Right lobe of liver (tissue), 4 donors: Measurements from ENCODE around the gene WFIKKN2.

Source experiments
- POLR2A ChIP-seq: fragments of 450-650 bp; IDR thresholded peaks from one replicate; pipeline ENCODE4 v1.6.1; 2017; ENCODE audit warnings: antibody characterized with exemption, mild to moderate bottlenecking
- TF ChIP-seq, protein P1 (sequence below), 4 donors: fragments of 200-600 bp in 3 of 4; fragments of 450-650 bp in 1 of 4; IDR thresholded peaks; one replicate each; pipeline versions ENCODE4 v1.5.1 to v1.8.0; 2016 to 2022; ENCODE audit warnings: antibody characterized with exemption in 4 of 4, mild to moderate bottlenecking in 2 of 4
- donor health status: DM: no; HTN: no; CAD: no.
- donor health status: DM: no; HTN: no; CAD: no.
- donor health status: DM: no; HTN: yes; CAD: no.

DNA sequence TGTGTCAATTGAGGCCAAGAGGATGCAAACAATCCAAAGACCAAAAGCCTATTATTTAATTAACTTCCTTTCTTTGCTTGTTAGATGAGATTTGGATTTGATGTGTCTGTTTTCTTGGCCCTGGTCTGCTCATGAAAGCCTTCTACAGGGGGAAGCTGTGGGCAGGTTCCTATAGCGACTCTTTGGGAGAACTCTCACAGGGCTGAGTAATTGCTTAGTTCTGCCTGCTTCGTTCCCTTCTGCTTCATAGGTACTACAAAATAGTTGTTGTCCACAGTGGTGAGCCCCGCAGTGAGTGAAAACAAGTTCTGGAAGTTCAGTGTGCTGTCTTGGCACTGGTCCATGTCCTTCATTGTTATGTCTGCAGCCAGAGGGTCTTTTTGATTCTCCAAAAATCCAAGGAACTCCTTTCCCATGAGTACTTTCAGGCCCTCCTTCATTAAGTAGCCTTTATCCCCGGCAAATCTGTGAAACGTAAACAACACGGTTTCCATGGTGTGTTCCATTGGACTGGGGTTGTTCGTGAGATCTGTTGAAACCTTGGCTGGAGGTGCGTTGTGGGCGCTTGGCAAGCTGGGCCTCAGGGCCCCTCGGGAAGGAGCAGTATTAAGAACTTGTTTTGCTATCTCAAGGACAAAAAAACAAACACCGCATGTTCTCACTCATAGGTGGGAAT is 38.1 kb upstream of the WFIKKN2 start:
- TF ChIP-seq, protein P1, sequence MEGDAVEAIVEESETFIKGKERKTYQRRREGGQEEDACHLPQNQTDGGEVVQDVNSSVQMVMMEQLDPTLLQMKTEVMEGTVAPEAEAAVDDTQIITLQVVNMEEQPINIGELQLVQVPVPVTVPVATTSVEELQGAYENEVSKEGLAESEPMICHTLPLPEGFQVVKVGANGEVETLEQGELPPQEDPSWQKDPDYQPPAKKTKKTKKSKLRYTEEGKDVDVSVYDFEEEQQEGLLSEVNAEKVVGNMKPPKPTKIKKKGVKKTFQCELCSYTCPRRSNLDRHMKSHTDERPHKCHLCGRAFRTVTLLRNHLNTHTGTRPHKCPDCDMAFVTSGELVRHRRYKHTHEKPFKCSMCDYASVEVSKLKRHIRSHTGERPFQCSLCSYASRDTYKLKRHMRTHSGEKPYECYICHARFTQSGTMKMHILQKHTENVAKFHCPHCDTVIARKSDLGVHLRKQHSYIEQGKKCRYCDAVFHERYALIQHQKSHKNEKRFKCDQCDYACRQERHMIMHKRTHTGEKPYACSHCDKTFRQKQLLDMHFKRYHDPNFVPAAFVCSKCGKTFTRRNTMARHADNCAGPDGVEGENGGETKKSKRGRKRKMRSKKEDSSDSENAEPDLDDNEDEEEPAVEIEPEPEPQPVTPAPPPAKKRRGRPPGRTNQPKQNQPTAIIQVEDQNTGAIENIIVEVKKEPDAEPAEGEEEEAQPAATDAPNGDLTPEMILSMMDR (IDR thresholded peaks at IDR 0.05): no peak
- TF ChIP-seq POLR2A: no peak
